ENCODE data around the gene PRR14L. TPM values are rescaled to one million over a fixed set of nuclear protein-coding genes. Genes with fewer than 3 reads are reported as not detected.

The PRR14L gene
- total and polyA plus RNA-seq, 2 of the 13 experiments (the other 11 are each of a cell fraction or from before 2014, with no cell fraction given) = 6.6 to 16.5 TPM

- TF ChIP-seq ZNF530 (CRISPR knock-in tag; IDR thresholded peaks at IDR 0.05; ENCODE audit: low read depth) (no peak), PTBP1 (IDR thresholded peaks at IDR 0.05; ENCODE audit: low read depth, low read length, poor library complexity, severe bottlenecking) (no peak), MAF1 (CRISPR knock-in tag; IDR thresholded peaks at IDR 0.05; ENCODE audit: borderline replicate concordance) (no peak), SPEN (CRISPR knock-in tag; IDR thresholded peaks at IDR 0.05; ENCODE audit: low read depth) (peak; percentile 97), ZNF644 (CRISPR knock-in tag; IDR thresholded peaks at IDR 0.05; ENCODE audit: low read depth) (no peak), RELA (CRISPR knock-in tag; IDR thresholded peaks at IDR 0.05) (no peak), ZFP91 (CRISPR knock-in tag; IDR thresholded peaks at IDR 0.05; ENCODE audit: borderline replicate concordance) (peak; percentile 98), ATAD3A (CRISPR knock-in tag; IDR thresholded peaks at IDR 0.05) (no peak), CBX5 (CRISPR knock-in tag; IDR thresholded peaks at IDR 0.05; ENCODE audit: borderline replicate concordance) (no peak), ZUFSP (CRISPR knock-in tag; IDR thresholded peaks at IDR 0.05; ENCODE audit: borderline replicate concordance) (no peak), BCL6 (CRISPR knock-in tag; IDR thresholded peaks at IDR 0.05) (no peak; the same call in 1 of the 2 replicates), ZFP41 (CRISPR knock-in tag; IDR thresholded peaks at IDR 0.05; ENCODE audit: borderline replicate concordance) (no peak), TEF (CRISPR knock-in tag; IDR thresholded peaks at IDR 0.05) (no peak), ZBTB42 (CRISPR knock-in tag; IDR thresholded peaks at IDR 0.05) (peak; percentile 46; the same call in 1 of the 2 replicates), NBN (conservative IDR thresholded peaks at IDR 0.05) (no peak), RFXAP (CRISPR knock-in tag; IDR thresholded peaks at IDR 0.05; ENCODE audit: borderline replicate concordance) (peak; percentile 48; the same call in 1 of the 2 replicates), MTF1 (CRISPR knock-in tag; IDR thresholded peaks at IDR 0.05) (no peak), ZNF512B (CRISPR knock-in tag; IDR thresholded peaks at IDR 0.05; ENCODE audit: borderline replicate concordance) (no peak), MAFG (CRISPR knock-in tag; IDR thresholded peaks at IDR 0.05) (no peak), POLR2AphosphoS2 (IDR thresholded peaks at IDR 0.05; ENCODE audit: low read depth, low read length) (peak; percentile 25; the same call in 1 of the 2 replicates), IKZF5 (CRISPR knock-in tag; IDR thresholded peaks at IDR 0.05) (peak; percentile 77), BHLHE40 (IDR thresholded peaks at IDR 0.05; ENCODE audit: low read length) (no peak)
Observed at GRCh38 chr22:31753634-31754501, 3.9 kb upstream of the PRR14L start, which contains the start of gene DEPDC5 (continued).

Data from HepG2 (cell line).